Measurements from ENCODE around the gene KLHL41.
"Not testable (repeated sequence)": the region's sequence is repeated elsewhere in the genome, so short reads cannot be mapped to it uniquely, and the experiment has no call there.

Gene KLHL41

GRCh38 chr2:169571571-169571970 is 62.1 kb downstream of the KLHL41 start:
- no peak overlapping the region for H3K4me3 ChIP-seq (ENCODE audit: low read depth, low read length)
- CTCF ChIA-PET = interaction anchor here (0.9 to 1.1 kb wide), 2 partner anchors 26 to 44 kb away, joined by 3 read pairs; no protein-coding TSS in a partner anchor
- no peak for DNase-seq (ENCODE audit: low read depth, low spot score)
- no peak for TF ChIP-seq CTCF (IDR thresholded peaks at IDR 0.05; ENCODE audit: insufficient read depth, low read length, missing control alignments)
- POLR2A ChIA-PET = no interaction called here

- no peak for DNase-seq (ENCODE audit: low read depth, low spot score)
- POLR2A ChIA-PET = no interaction called here
- TF ChIP-seq CTCF (IDR thresholded peaks at IDR 0.05; ENCODE audit: insufficient read depth, low read length, missing control alignments) = no peak
- CTCF ChIA-PET = interaction anchor here (0.7 to 1.1 kb wide), 3 partner anchors 18 to 45 kb away, joined by 3 read pairs; no protein-coding TSS in a partner anchor
- no peak overlapping the region for H3K4me3 ChIP-seq (ENCODE audit: low read depth, low read length)
These were observed 62.7 kb downstream of the KLHL41 start for GRCh38 chr2:169572189-169572588.

GRCh38 chr2:169572821-169573159 is 63.3 kb downstream of the KLHL41 start:
- peak overlapping the region; percentile 82 for H3K4me3 ChIP-seq (ENCODE audit: low read depth, low read length)
- no peak for TF ChIP-seq CTCF (IDR thresholded peaks at IDR 0.05; ENCODE audit: insufficient read depth, low read length, missing control alignments)
- POLR2A ChIA-PET = interaction anchor here (1.9 kb wide), 1 partner anchor 12 kb away, joined by 10 read pairs; the partner anchor contains the start of gene PPIG
- CTCF ChIA-PET = interaction anchor here (0.7 to 1.1 kb wide), 3 partner anchors 18 to 120 kb away, joined by 3 to 6 read pairs (median 4); no protein-coding TSS in a partner anchor
- DNase-seq (ENCODE audit: low read depth, low spot score) = no peak

- DNase-seq (ENCODE audit: low read depth, low spot score) = peak; percentile 16
- TF ChIP-seq CTCF (IDR thresholded peaks at IDR 0.05; ENCODE audit: insufficient read depth, low read length, missing control alignments) = no peak
- CTCF ChIA-PET = interaction anchor here (1.1 kb wide), 2 partner anchors 46 to 121 kb away, joined by 4 to 6 read pairs; no protein-coding TSS in a partner anchor
- POLR2A ChIA-PET = interaction anchor here (0.6 to 1.9 kb wide), 2 partner anchors 12 to 121 kb away, joined by 3 to 10 read pairs; partner anchors contain the start of genes CFAP210, PHOSPHO2 and PPIG
- H3K4me3 ChIP-seq (ENCODE audit: low read depth, low read length) = peak within 1 kb of the TSS; percentile 82
These were observed 63.9 kb downstream of the KLHL41 start, which contains the start of gene FASTKD1 for GRCh38 chr2:169573160-169573973. Gene FASTKD1 (minus strand): TSS chr2:169573865. CDS start chr2:169572029, 1,836 bp downstream.

- peak overlapping the region; percentile 82 for H3K4me3 ChIP-seq (ENCODE audit: low read depth, low read length)
- DNase-seq (ENCODE audit: low read depth, low spot score) = no peak
- POLR2A ChIA-PET = interaction anchor here (0.6 to 1.9 kb wide), 2 partner anchors 11 to 120 kb away, joined by 3 to 10 read pairs; partner anchors contain the start of genes CFAP210, PHOSPHO2 and PPIG
- CTCF ChIA-PET = interaction anchor here (1.1 kb wide), 2 partner anchors 46 to 121 kb away, joined by 4 to 6 read pairs; no protein-coding TSS in a partner anchor
- no peak for TF ChIP-seq CTCF (IDR thresholded peaks at IDR 0.05; ENCODE audit: insufficient read depth, low read length, missing control alignments)
These were observed 64.4 kb downstream of the KLHL41 start for GRCh38 chr2:169573974-169574299.

GRCh38 chr2:169574539-169574938 is 65.0 kb downstream of the KLHL41 start:
- POLR2A ChIA-PET; CTCF ChIA-PET; H3K4me3 ChIP-seq (ENCODE audit: low read depth, low read length); DNase-seq (ENCODE audit: low read depth, low spot score): not testable (repeated sequence)

GRCh38 chr2:169575264-169575663 is 65.8 kb downstream of the KLHL41 start:
- H3K4me3 ChIP-seq (ENCODE audit: low read depth, low read length); POLR2A ChIA-PET; CTCF ChIA-PET; DNase-seq (ENCODE audit: low read depth, low spot score): not testable (repeated sequence)

Data from AG04449 (cell line).